ENCODE data around the gene DPYSL4. TPM values are rescaled to one million over a fixed set of nuclear protein-coding genes. Genes with fewer than 3 reads are reported as not detected.

The DPYSL4 gene
- total RNA-seq, 2 experiments from 2014 or later = 1.2 to 1.6 TPM

GRCh38 chr10:132253092-132253687 is 66.4 kb downstream of the DPYSL4 start:
- CTCF ChIA-PET = interaction anchor here (0.6 kb wide), 1 partner anchor 34 kb away, joined by 4 read pairs; no protein-coding TSS in a partner anchor

GRCh38 chr10:132254841-132255240 is 68.1 kb downstream of the DPYSL4 start:
- H3K4me3 Mint-ChIP-seq = no peak overlapping the region
- CTCF ChIA-PET = no interaction called here
- POLR2A ChIA-PET = no interaction called here

More at GRCh38 chr10:132253092-132253687, 66.4 kb downstream of the DPYSL4 start:
- Mint-ChIP-seq H3K9me3 (no peaks in the 10 kb centered on the region), H3K4me3 (no peak overlapping the region), H3K27ac (peak overlapping the region; percentile 72), H3K4me1 (peaks cover 27% of the 10 kb centered on the region), H3K27me3 (no peaks in the 10 kb centered on the region), H3K36me3 (ENCODE audit: low read depth) (no peaks in the 10 kb centered on the region)
- POLR2A ChIA-PET = no interaction called here
- no peak for DNase-seq

More at GRCh38 chr10:132254841-132255240, 68.1 kb downstream of the DPYSL4 start:
- peak overlapping the region; percentile 83 for H3K27ac Mint-ChIP-seq
- DNase-seq = no peak
- H3K27me3 Mint-ChIP-seq = no peaks in the 10 kb centered on the region
- peaks cover 31% of the 10 kb centered on the region for H3K4me1 Mint-ChIP-seq
- H3K9me3 Mint-ChIP-seq = no peaks in the 10 kb centered on the region
- H3K36me3 Mint-ChIP-seq (ENCODE audit: low read depth) = no peaks in the 10 kb centered on the region

Other genes starting within 250 kb of the DPYSL4 start
- 10 to 100 TPM; 59.0 to 62.2 TPM for gene BNIP3, start 205.0 kb upstream of the DPYSL4 start, total RNA-seq
- gene JAKMIP3, start 121.0 kb upstream of the DPYSL4 start, total RNA-seq = under 1 TPM; 0.07 to 0.12 TPM
- 10 to 100 TPM; 11.1 to 15.2 TPM for gene STK32C, start 121.0 kb downstream of the DPYSL4 start, total RNA-seq
- gene LRRC27, start 145.2 kb downstream of the DPYSL4 start, total RNA-seq = 1 to 10 TPM; 4.4 to 6.1 TPM
- gene PWWP2B, start 210.3 kb downstream of the DPYSL4 start, total RNA-seq = 1 to 10 TPM; 8.1 to 9.3 TPM

Measured in activated CD4-positive, alpha-beta T cell treated with anti-CD3 and anti-CD28 coated beads, Interleukin-2, amount 10 ng/mL, durations not matched to agents 7 days and 5 days (primary cell).